DOHH2 (cell line): ENCODE results near the gene DOCK9.
A peak's percentile ranks its signal among the peaks of the same experiment; 100 is the strongest.

Experiments
- H3F3A ChIP-seq: fragments of 200-600 bp; sonication (generic), shearing (Covaris generic); 2 replicates; pipeline ENCODE4 v1.6.0; 2016; ENCODE audit warnings: antibody characterized with exemption, mild to moderate bottlenecking; ENCODE audit not compliant: control insufficient read depth, insufficient read depth
- H3K27ac ChIP-seq: fragments of 200-600 bp; sonication (generic); 2 replicates; pipeline ENCODE4 v1.5.1; 2014; ENCODE audit warnings: low read depth, mild to moderate bottlenecking, low read length, moderate library complexity
- H3K27me3 ChIP-seq: fragments of 200-600 bp; sonication (generic); 2 replicates; pipeline ENCODE4 v1.6.1; 2014; ENCODE audit warnings: mild to moderate bottlenecking, low read length, mixed read lengths; ENCODE audit not compliant: control insufficient read depth
- H3K36me3 ChIP-seq: fragments of 200-600 bp; sonication (generic); 2 replicates; pipeline ENCODE4 v1.6.1; 2014; ENCODE audit warnings: mild to moderate bottlenecking, low read length, moderate library complexity, mixed read lengths; ENCODE audit not compliant: control insufficient read depth
- H3K4me1 ChIP-seq: fragments of 200-600 bp; sonication (generic); 2 replicates; pipeline ENCODE4 v1.6.1; 2014; ENCODE audit warnings: mild to moderate bottlenecking, low read length, mixed read lengths; ENCODE audit not compliant: control insufficient read depth
- H3K4me2 ChIP-seq: fragments of 200-600 bp; sonication (generic); 2 replicates; pipeline ENCODE4 v1.6.0; 2014; ENCODE audit warnings: mild to moderate bottlenecking, low read length, moderate library complexity
- H3K4me3 ChIP-seq: fragments of 200-600 bp; sonication (generic); 2 replicates; pipeline ENCODE4 v1.5.1; 2014; ENCODE audit warnings: mild to moderate bottlenecking, low read length, mixed read lengths
- H3K79me2 ChIP-seq: fragments of 200-600 bp; sonication (generic); 2 replicates; pipeline ENCODE4 v1.6.1; 2014; ENCODE audit warnings: mild to moderate bottlenecking, low read length, mixed read lengths; ENCODE audit not compliant: control insufficient read depth
- H3K9me2 ChIP-seq: fragments of 200-600 bp; sonication (generic); replicated peaks from 2 replicates; pipeline ENCODE4 v1.6.1; 2014; ENCODE audit warnings: mild to moderate bottlenecking, low read length, mixed read lengths; ENCODE audit not compliant: control insufficient read depth
- H3K9me3 ChIP-seq: fragments of 200-600 bp; sonication (generic); 2 replicates; pipeline ENCODE4 v1.6.1; 2014; ENCODE audit warnings: antibody characterized with exemption, low read length, mixed read lengths; ENCODE audit not compliant: control insufficient read depth, insufficient read depth
- H4K20me1 ChIP-seq: fragments of 200-600 bp; sonication (generic); 2 replicates; pipeline ENCODE4 v1.6.0; 2014; ENCODE audit warnings: low read depth, mild to moderate bottlenecking, antibody characterized with exemption, low read length, moderate library complexity; ENCODE audit not compliant: control insufficient read depth, insufficient read depth
- CTCF ChIP-seq: fragments of 200-600 bp; sonication (generic); IDR thresholded peaks from one replicate; pipeline ENCODE4 v1.5.1; 2014; ENCODE audit warnings: antibody characterized with exemption, mild to moderate bottlenecking, low read depth, low read length; ENCODE audit not compliant: poor library complexity, severe bottlenecking
- EZH2phosphoT487 ChIP-seq: fragments of 200-600 bp; sonication (generic); IDR thresholded peaks from 2 replicates; pipeline ENCODE4 v1.6.1; 2017; ENCODE audit warnings: borderline replicate concordance, mild to moderate bottlenecking, antibody characterized with exemption, low read length, moderate library complexity, mixed read lengths

Gene DOCK9

GRCh38 chr13:98869408-98870090 lies 108.3 kb downstream of the DOCK9 start:
- TF ChIP-seq EZH2phosphoT487, result no peak
- TF ChIP-seq CTCF, result peak; percentile 37
- no peaks in the 10 kb centered on the region for H3K9me2 ChIP-seq
- H3K79me2 ChIP-seq, result no peaks in the 10 kb centered on the region
- no peak overlapping the region for H3K4me2 ChIP-seq
- no peaks in the 10 kb centered on the region for H3F3A ChIP-seq
- H3K27ac ChIP-seq, result no peak overlapping the region
- no peaks in the 10 kb centered on the region for H4K20me1 ChIP-seq
- no peaks in the 10 kb centered on the region for H3K9me3 ChIP-seq
- no peaks in the 10 kb centered on the region for H3K36me3 ChIP-seq
- no peaks in the 10 kb centered on the region for H3K4me1 ChIP-seq
- no peak overlapping the region for H3K4me3 ChIP-seq
- H3K27me3 ChIP-seq, result no peaks in the 10 kb centered on the region

GRCh38 chr13:98868932-98869331 lies 108.9 kb downstream of the DOCK9 start:
- H3K4me3 ChIP-seq, result no peak overlapping the region
- no peaks in the 10 kb centered on the region for H3K9me3 ChIP-seq
- H3F3A ChIP-seq, result no peaks in the 10 kb centered on the region

GRCh38 chr13:98866882-98867281 lies 111.0 kb downstream of the DOCK9 start:
- H3K9me3 ChIP-seq, result no peaks in the 10 kb centered on the region
- no peaks in the 10 kb centered on the region for H3K36me3 ChIP-seq
- H3K9me2 ChIP-seq, result no peaks in the 10 kb centered on the region
- no peaks in the 10 kb centered on the region for H3K4me1 ChIP-seq
- H3K4me3 ChIP-seq, result no peak overlapping the region
- H3K79me2 ChIP-seq, result no peaks in the 10 kb centered on the region
- no peaks in the 10 kb centered on the region for H4K20me1 ChIP-seq
- no peak overlapping the region for H3K27ac ChIP-seq
- TF ChIP-seq EZH2phosphoT487 (no peak), CTCF (no peak)
- no peaks in the 10 kb centered on the region for H3K27me3 ChIP-seq
- no peak overlapping the region for H3K4me2 ChIP-seq
- H3F3A ChIP-seq, result no peaks in the 10 kb centered on the region

More at GRCh38 chr13:98868932-98869331, 108.9 kb downstream of the DOCK9 start:
- no peaks in the 10 kb centered on the region for H3K27me3 ChIP-seq
- H3K4me2 ChIP-seq, result no peak overlapping the region
- no peaks in the 10 kb centered on the region for H4K20me1 ChIP-seq
- no peaks in the 10 kb centered on the region for H3K79me2 ChIP-seq
- no peak for TF ChIP-seq EZH2phosphoT487
- TF ChIP-seq CTCF, result no peak
- no peaks in the 10 kb centered on the region for H3K36me3 ChIP-seq
- no peaks in the 10 kb centered on the region for H3K4me1 ChIP-seq
- H3K27ac ChIP-seq, result no peak overlapping the region
- no peaks in the 10 kb centered on the region for H3K9me2 ChIP-seq
